HUES6 (cell line): ENCODE data around the gene GAREM1.

Experiments used
- H3K27ac ChIP-seq: 2 replicates; pipeline ENCODE4 v1.7.0; 2013; ENCODE audit warnings: low read depth, mild to moderate bottlenecking, low read length, inconsistent platforms
- H3K27me3 ChIP-seq: 2 replicates; pipeline ENCODE4 v1.6.1; 2013; ENCODE audit warnings: low read length; ENCODE audit not compliant: control insufficient read depth, insufficient read depth
- H3K36me3 ChIP-seq: 2 replicates; pipeline ENCODE4 v1.6.1; 2013; ENCODE audit warnings: low read length; ENCODE audit not compliant: control insufficient read depth, insufficient read depth
- H3K4me1 ChIP-seq: 2 replicates; pipeline ENCODE4 v1.6.1; 2013; ENCODE audit warnings: low read length; ENCODE audit not compliant: control insufficient read depth, insufficient read depth
- H3K4me3 ChIP-seq: 2 replicates; pipeline ENCODE4 v1.5.1; 2013; ENCODE audit warnings: low read depth, low read length
- H3K9ac ChIP-seq: one replicate; pipeline ENCODE4 v1.6.1; 2013; ENCODE audit warnings: mild to moderate bottlenecking, low read length
- H3K9me3 ChIP-seq: 2 replicates; pipeline ENCODE4 v1.6.1; 2013; ENCODE audit warnings: low read depth, low read length; ENCODE audit not compliant: control insufficient read depth, insufficient read depth

The GAREM1 gene

GRCh38 chr18:32328379-32328778, 142.3 kb downstream of the GAREM1 start:
- H3K4me3 ChIP-seq: no peak overlapping the region
- H3K9ac ChIP-seq: no peak overlapping the region
- no peak overlapping the region for H3K27ac ChIP-seq
- peaks cover 5% of the 10 kb centered on the region; the same call in 1 of the 2 replicates for H3K4me1 ChIP-seq
- H3K27me3 ChIP-seq: no peaks in the 10 kb centered on the region
- no peaks in the 10 kb centered on the region for H3K36me3 ChIP-seq
- no peaks in the 10 kb centered on the region for H3K9me3 ChIP-seq

- Histone ChIP-seq H3K9me3 (no peaks in the 10 kb centered on the region), H3K4me1 (peaks cover 5% of the 10 kb centered on the region; the same call in 1 of the 2 replicates), H3K27me3 (no peaks in the 10 kb centered on the region), H3K4me3 (no peak overlapping the region), H3K9ac (no peak overlapping the region), H3K27ac (no peak overlapping the region), H3K36me3 (no peaks in the 10 kb centered on the region)
Observed at GRCh38 chr18:32326450-32327308, 144.0 kb downstream of the GAREM1 start.

GRCh38 chr18:32324181-32324580, 146.5 kb downstream of the GAREM1 start:
- no peaks in the 10 kb centered on the region for H3K27me3 ChIP-seq
- H3K36me3 ChIP-seq: no peaks in the 10 kb centered on the region

DNA sequence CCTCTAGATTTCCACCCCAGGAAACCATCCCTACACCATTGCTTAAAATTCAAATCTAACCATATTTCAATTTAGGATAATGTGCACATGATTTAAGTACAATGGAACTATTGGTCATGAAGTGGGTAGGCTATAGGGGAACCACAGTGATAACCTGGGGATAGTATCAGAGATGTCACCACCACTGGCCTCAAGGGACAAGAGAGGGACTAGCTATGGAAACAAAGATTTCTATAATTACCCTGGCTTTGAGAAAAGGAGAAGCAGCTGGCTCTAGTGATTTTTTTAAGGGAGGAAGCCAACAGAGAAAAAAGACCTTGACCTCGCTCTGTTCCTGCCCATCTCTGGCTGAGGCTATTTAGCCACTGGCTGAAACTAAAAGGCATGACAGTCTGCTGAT, 148.9 kb downstream of the GAREM1 start:
- Histone ChIP-seq H3K36me3 (no peaks in the 10 kb centered on the region), H3K9me3 (no peaks in the 10 kb centered on the region), H3K4me1 (peaks cover 13% of the 10 kb centered on the region; the same call in 1 of the 2 replicates), H3K27me3 (no peaks in the 10 kb centered on the region), H3K9ac (no peak overlapping the region), H3K27ac (no peak overlapping the region), H3K4me3 (no peak overlapping the region)

More at GRCh38 chr18:32324181-32324580, 146.5 kb downstream of the GAREM1 start:
- Histone ChIP-seq H3K27ac (no peak overlapping the region), H3K9me3 (no peaks in the 10 kb centered on the region), H3K4me3 (no peak overlapping the region), H3K9ac (no peak overlapping the region), H3K4me1 (peaks cover 5% of the 10 kb centered on the region; the same call in 1 of the 2 replicates)

- H3K9ac ChIP-seq: no peak overlapping the region
- peaks cover 8% of the 10 kb centered on the region; the same call in 1 of the 2 replicates for H3K4me1 ChIP-seq
- no peak overlapping the region for H3K27ac ChIP-seq
- no peaks in the 10 kb centered on the region for H3K36me3 ChIP-seq
- no peaks in the 10 kb centered on the region for H3K27me3 ChIP-seq
- no peaks in the 10 kb centered on the region for H3K9me3 ChIP-seq
- H3K4me3 ChIP-seq: no peak overlapping the region
Observed at GRCh38 chr18:32319084-32319483, 151.6 kb downstream of the GAREM1 start.

DNA sequence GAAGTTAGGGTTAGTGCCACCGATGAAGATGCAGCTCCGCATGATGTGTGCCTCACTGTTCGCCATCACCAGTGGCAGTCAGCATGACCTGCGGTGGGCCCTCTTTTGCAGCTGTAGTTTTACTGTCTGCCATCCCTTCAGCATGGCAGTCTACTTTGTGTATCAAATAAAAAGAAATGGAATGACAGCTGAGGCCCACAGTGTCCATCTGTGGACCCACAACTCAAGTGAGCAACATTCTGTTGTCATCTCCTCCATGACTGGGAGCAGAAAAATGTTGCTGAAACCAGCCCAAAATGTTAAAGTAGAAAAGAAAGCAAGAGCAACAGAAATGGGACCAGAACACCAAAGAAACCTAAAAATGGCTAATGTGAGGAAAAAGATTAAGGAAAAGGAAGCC, 152.1 kb downstream of the GAREM1 start:
- H3K4me3 ChIP-seq: no peak overlapping the region
- H3K4me1 ChIP-seq: peaks cover 8% of the 10 kb centered on the region; the same call in 1 of the 2 replicates
- no peak overlapping the region for H3K9ac ChIP-seq
- H3K27ac ChIP-seq: no peak overlapping the region
- no peaks in the 10 kb centered on the region for H3K27me3 ChIP-seq
- no peaks in the 10 kb centered on the region for H3K36me3 ChIP-seq
- H3K9me3 ChIP-seq: no peaks in the 10 kb centered on the region

DNA sequence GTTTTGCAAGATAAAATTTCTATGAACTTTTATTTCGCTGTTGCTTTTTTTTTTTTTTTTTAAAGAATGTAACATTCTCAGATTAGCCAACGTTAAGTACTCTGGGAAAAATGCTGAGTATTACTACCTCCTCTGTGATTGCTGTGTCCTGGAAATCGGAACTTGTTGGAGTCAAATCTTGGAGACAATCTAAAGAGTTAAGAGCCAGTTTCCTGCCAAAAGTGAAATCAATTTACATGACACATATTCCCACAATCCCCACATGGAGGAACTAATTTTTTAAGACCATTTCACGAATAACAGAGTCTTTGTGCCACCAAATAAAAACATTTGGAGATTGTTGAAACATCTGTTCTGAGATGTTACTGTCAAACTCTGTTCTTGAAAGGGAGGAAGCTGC, 153.0 kb downstream of the GAREM1 start:
- Histone ChIP-seq H3K4me3 (no peak overlapping the region), H3K27ac (peak overlapping the region; percentile 65), H3K36me3 (no peaks in the 10 kb centered on the region), H3K27me3 (no peaks in the 10 kb centered on the region), H3K4me1 (peaks cover 8% of the 10 kb centered on the region; the same call in 1 of the 2 replicates), H3K9me3 (no peaks in the 10 kb centered on the region), H3K9ac (no peak overlapping the region)

- Histone ChIP-seq H3K27me3 (no peaks in the 10 kb centered on the region), H3K36me3 (no peaks in the 10 kb centered on the region), H3K9me3 (no peaks in the 10 kb centered on the region), H3K9ac (no peak overlapping the region), H3K4me1 (peaks cover 8% of the 10 kb centered on the region; the same call in 1 of the 2 replicates), H3K27ac (no peak overlapping the region), H3K4me3 (no peak overlapping the region)
Observed at GRCh38 chr18:32315881-32316280, 154.8 kb downstream of the GAREM1 start.

DNA sequence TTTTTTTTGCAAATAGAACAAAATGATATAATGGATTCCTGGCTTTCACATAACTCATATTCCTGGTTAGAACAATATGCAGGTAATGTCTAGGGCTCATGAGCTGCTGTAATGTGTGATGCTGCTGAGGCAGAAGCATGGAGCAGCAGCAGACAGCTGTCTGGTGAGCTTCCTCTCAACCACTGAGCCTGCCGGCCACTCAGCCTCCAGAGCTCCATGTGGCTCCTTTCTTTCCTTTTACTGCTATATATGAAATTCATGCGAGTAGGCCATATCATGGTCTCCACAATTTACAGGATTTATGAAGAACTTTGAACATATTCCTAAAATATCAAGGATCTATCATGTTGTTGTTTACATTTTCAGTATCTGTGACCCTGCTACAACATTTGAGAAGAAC, 159.9 kb downstream of the GAREM1 start:
- H3K9me3 ChIP-seq: no peaks in the 10 kb centered on the region
- no peaks in the 10 kb centered on the region for H3K4me1 ChIP-seq
- no peaks in the 10 kb centered on the region for H3K27me3 ChIP-seq
- no peak overlapping the region for H3K4me3 ChIP-seq
- H3K36me3 ChIP-seq: no peaks in the 10 kb centered on the region
- no peak overlapping the region for H3K9ac ChIP-seq
- H3K27ac ChIP-seq: no peak overlapping the region

DNA sequence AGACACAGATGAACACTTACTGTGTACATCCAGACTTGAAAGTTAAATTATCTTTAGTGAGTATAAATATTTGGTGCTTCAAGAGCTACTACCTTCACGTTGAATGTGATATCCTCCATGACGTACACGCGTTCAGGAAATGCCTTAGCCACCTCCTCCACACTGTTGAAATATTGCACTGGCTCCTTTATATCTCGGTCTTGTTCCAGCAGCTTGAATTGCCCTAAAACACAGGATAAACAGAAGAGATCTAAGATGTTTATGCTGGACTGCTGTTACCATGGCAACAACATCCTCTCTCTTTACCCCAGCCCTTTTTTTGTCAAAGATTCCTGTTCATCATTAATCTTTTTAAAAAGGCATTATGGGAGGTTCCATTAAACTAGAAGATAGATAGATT, 160.6 kb downstream of the GAREM1 start:
- no peak overlapping the region for H3K27ac ChIP-seq
- no peaks in the 10 kb centered on the region for H3K9me3 ChIP-seq
- no peaks in the 10 kb centered on the region for H3K4me1 ChIP-seq

DNA sequence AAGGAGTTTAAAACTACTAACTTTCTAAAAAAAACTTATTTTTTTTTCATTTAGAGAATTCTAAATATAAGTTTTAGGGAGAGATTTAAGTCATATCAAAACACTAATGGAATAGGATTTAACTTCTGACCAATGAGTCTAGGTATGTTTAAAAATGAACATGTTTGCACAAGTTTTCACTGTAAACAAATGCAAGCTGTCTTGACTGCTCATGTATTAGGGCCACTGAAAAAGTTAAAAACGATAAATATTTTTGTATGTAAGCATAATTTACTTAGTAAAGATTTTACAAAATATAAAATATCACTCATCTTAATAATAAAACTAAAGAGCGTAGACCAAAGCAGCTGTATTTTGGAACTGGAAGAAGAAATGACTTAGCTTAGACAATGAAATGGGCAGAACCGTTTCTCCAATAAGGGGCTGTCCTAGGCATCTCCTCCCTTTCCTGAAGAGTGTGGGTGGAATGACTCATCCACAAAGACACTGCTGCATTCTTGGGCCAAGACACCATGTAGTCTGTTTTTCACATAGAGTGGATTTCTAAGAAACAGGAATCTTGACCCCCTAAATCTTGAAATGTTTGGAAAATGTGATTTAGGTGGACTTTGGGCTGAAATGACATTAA, 162.1 kb downstream of the GAREM1 start:
- Histone ChIP-seq H3K4me1 (no peaks in the 10 kb centered on the region), H3K9ac (no peak overlapping the region), H3K27ac (no peak overlapping the region), H3K9me3 (no peaks in the 10 kb centered on the region), H3K27me3 (no peaks in the 10 kb centered on the region), H3K4me3 (no peak overlapping the region), H3K36me3 (no peaks in the 10 kb centered on the region)

More for the DNA sequence above, 160.6 kb downstream of the GAREM1 start:
- Histone ChIP-seq H3K27me3 (no peaks in the 10 kb centered on the region), H3K36me3 (no peaks in the 10 kb centered on the region), H3K4me3 (no peak overlapping the region), H3K9ac (no peak overlapping the region)
